Neural cell (in vitro differentiated cells): ENCODE results near the gene PTX4. TPM values are rescaled to one million over a fixed set of nuclear protein-coding genes. Genes with fewer than 3 reads are reported as not detected.

Source experiments
- H2AFZ ChIP-seq: fragments of 200-600, 300-800 bp; sonication (generic), shearing (Covaris generic); 2 replicates; pipeline ENCODE4 v1.6.0; 2014; ENCODE audit warnings: low read depth, mild to moderate bottlenecking, antibody characterized with exemption, low read length, moderate library complexity
- H3F3A ChIP-seq: fragments of 200-600 bp; shearing (Covaris generic); 2 replicates; pipeline ENCODE4 v1.6.1; 2016; ENCODE audit warnings: mild to moderate bottlenecking, moderate library complexity, mixed read lengths, antibody characterized with exemption, low read length; ENCODE audit not compliant: insufficient read depth, poor library complexity, severe bottlenecking
- H3K27ac ChIP-seq: fragments of 200-600, 300-800 bp; sonication (generic), shearing (Covaris generic); 2 replicates; pipeline ENCODE4 v1.5.1; 2014; ENCODE audit warnings: mild to moderate bottlenecking, low read length, moderate library complexity
- H3K27me3 ChIP-seq: fragments of 300-800, 200-600 bp; sonication (generic), shearing (Covaris generic); 2 replicates; pipeline ENCODE4 v1.6.0; 2014; ENCODE audit warnings: mild to moderate bottlenecking, low read depth, low read length, moderate library complexity; ENCODE audit not compliant: insufficient read depth
- H3K36me3 ChIP-seq: fragments of 300-800, 200-600 bp; sonication (generic), shearing (Covaris generic); 2 replicates; pipeline ENCODE4 v1.5.1; 2014; ENCODE audit warnings: mild to moderate bottlenecking, antibody characterized with exemption, low read length, moderate library complexity; ENCODE audit not compliant: insufficient read depth
- H3K4me2 ChIP-seq: fragments of 300-800, 200-600 bp; sonication (generic), shearing (Covaris generic); 2 replicates; pipeline ENCODE4 v1.6.0; 2014; ENCODE audit warnings: mild to moderate bottlenecking, low read length
- H3K4me3 ChIP-seq: fragments of 300-800, 200-600 bp; sonication (generic), shearing (Covaris generic); 2 replicates; pipeline ENCODE4 v1.5.1; 2014; ENCODE audit warnings: mild to moderate bottlenecking, low read length, moderate library complexity
- H3K79me2 ChIP-seq: fragments of 200-600 bp; shearing (Covaris generic); replicated peaks from 2 replicates; pipeline ENCODE4 v1.6.0; 2014; ENCODE audit warnings: mild to moderate bottlenecking, low read length, moderate library complexity; ENCODE audit not compliant: insufficient read depth
- H3K9ac ChIP-seq: fragments of 300-800, 200-600 bp; sonication (generic), shearing (Covaris generic); 2 replicates; pipeline ENCODE4 v1.6.1; 2016; ENCODE audit warnings: mild to moderate bottlenecking, low read length, mixed read lengths
- H3K9me2 ChIP-seq: fragments of 200-600 bp; shearing (Covaris generic); 2 replicates; pipeline ENCODE4 v1.6.1; 2016; ENCODE audit warnings: mild to moderate bottlenecking, low read length, mixed read lengths; ENCODE audit not compliant: insufficient read depth
- H3K9me3 ChIP-seq: fragments of 200-600, 300-800 bp; sonication (generic), shearing (Covaris generic); 2 replicates; pipeline ENCODE4 v1.6.1; 2016; ENCODE audit warnings: mild to moderate bottlenecking, mixed run types, low read length, moderate library complexity, mixed read lengths
- H4K20me1 ChIP-seq: fragments of 200-600 bp; shearing (Covaris generic); 2 replicates; pipeline ENCODE4 v1.6.1; 2016; ENCODE audit warnings: mild to moderate bottlenecking, mixed run types; ENCODE audit not compliant: insufficient read depth
- CTCF ChIP-seq: fragments of 450-650 bp; IDR thresholded peaks from 2 replicates; pipeline ENCODE4 v1.5.1; 2014; ENCODE audit warnings: antibody characterized with exemption, mild to moderate bottlenecking, moderate library complexity; ENCODE audit not compliant: poor library complexity, severe bottlenecking
- EP300 ChIP-seq: fragments of 450-650 bp; conservative IDR thresholded peaks from 2 replicates; pipeline ENCODE4 v1.6.1; 2014; ENCODE audit warnings: antibody characterized with exemption, mild to moderate bottlenecking, moderate library complexity; ENCODE audit not compliant: poor library complexity, severe bottlenecking
- EZH2 ChIP-seq: fragments of 200-600, 300-800 bp; shearing (Covaris generic), sonication (generic); IDR thresholded peaks from 2 replicates; pipeline ENCODE4 v1.6.1; 2014; ENCODE audit warnings: antibody characterized with exemption, low read length, borderline replicate concordance, mild to moderate bottlenecking; ENCODE audit not compliant: insufficient read depth, poor library complexity, severe bottlenecking
- MXI1 ChIP-seq: fragments of 450-650 bp; conservative IDR thresholded peaks from 2 replicates; pipeline ENCODE4 v1.6.1; 2014; ENCODE audit warnings: antibody characterized with exemption, mild to moderate bottlenecking; ENCODE audit not compliant: poor library complexity, severe bottlenecking
- POLR2AphosphoS5 ChIP-seq: IDR thresholded peaks from 2 replicates; pipeline ENCODE4 v1.6.1; 2012
- RAD21 ChIP-seq: fragments of 450-650 bp; conservative IDR thresholded peaks from 2 replicates; pipeline ENCODE4 v1.6.1; 2014; ENCODE audit warnings: antibody characterized with exemption, mild to moderate bottlenecking, moderate library complexity
- REST ChIP-seq: IDR thresholded peaks from 2 replicates; pipeline ENCODE4 v1.6.1; 2012; ENCODE audit warnings: borderline replicate concordance
- SMC3 ChIP-seq: fragments of 450-650 bp; conservative IDR thresholded peaks from 2 replicates; pipeline ENCODE4 v1.6.1; 2014; ENCODE audit warnings: antibody characterized with exemption, mild to moderate bottlenecking, moderate library complexity; ENCODE audit not compliant: poor library complexity
- TAF1 ChIP-seq: IDR thresholded peaks from 2 replicates; pipeline ENCODE4 v1.6.1; 2012; ENCODE audit warnings: low read depth
- polyA plus RNA-seq: library from polyadenylated mRNA; depleted of rRNA; stranded (reverse); fragments of >200 nt; gene quantifications from 2 replicates; pipeline ENCODE4 v1.2.3, GENCODE V29; 2014

PTX4 gene
- polyA plus RNA-seq, 1 donor from 2014 or later, result not detected

DNA sequence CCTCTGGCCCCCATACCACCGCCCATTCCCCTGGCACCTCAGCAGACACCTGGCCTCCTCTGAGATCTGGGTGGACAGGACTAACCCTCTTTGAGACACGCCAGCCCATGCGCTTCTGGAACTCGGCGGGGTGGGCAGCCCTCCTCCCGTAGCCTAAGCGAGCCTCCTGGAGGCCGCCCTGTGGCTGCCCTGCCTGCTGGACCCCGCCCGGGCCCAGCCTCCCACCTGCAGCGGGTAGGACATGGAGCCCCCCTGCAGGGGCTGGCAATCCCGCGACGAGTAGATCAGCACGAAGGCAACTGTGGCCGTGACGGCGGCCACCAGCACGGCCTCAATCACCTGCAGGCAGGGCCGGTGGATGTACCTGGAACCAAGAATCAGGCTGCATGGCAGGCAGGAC is 36.2 kb downstream of the PTX4 start:
- Histone ChIP-seq H3K4me3 (no peak overlapping the region), H2AFZ (no peak overlapping the region), H3K79me2 (no peaks in the 10 kb centered on the region), H3K36me3 (no peaks in the 10 kb centered on the region), H4K20me1 (no peaks in the 10 kb centered on the region), H3K9me2 (no peaks in the 10 kb centered on the region), H3F3A (no peaks in the 10 kb centered on the region), H3K4me2 (no peak overlapping the region), H3K9me3 (no peaks in the 10 kb centered on the region), H3K27me3 (no peaks in the 10 kb centered on the region), H3K9ac (no peak overlapping the region), H3K27ac (no peak overlapping the region)
- TF ChIP-seq TAF1 (no peak), SMC3 (no peak), RAD21 (no peak), EP300 (no peak), MXI1 (no peak), POLR2AphosphoS5 (no peak), CTCF (no peak), EZH2 (no peak), REST (no peak)

- no peak overlapping the region for H3K27ac ChIP-seq
- H3K9me3 ChIP-seq, result no peaks in the 10 kb centered on the region
- H3K9me2 ChIP-seq, result no peaks in the 10 kb centered on the region
- H3K4me3 ChIP-seq, result no peak overlapping the region
- no peak overlapping the region for H3K4me2 ChIP-seq
- H4K20me1 ChIP-seq, result no peaks in the 10 kb centered on the region
- no peaks in the 10 kb centered on the region for H3K27me3 ChIP-seq
- H3F3A ChIP-seq, result no peaks in the 10 kb centered on the region
- TF ChIP-seq RAD21 (no peak), EZH2 (no peak), CTCF (no peak), TAF1 (no peak), EP300 (no peak), MXI1 (no peak), POLR2AphosphoS5 (no peak), SMC3 (no peak), REST (no peak)
- H2AFZ ChIP-seq, result no peak overlapping the region
- no peaks in the 10 kb centered on the region for H3K36me3 ChIP-seq
- H3K79me2 ChIP-seq, result no peaks in the 10 kb centered on the region
- H3K9ac ChIP-seq, result no peak overlapping the region
Observed at GRCh38 chr16:1451702-1452392, 36.9 kb downstream of the PTX4 start.
